Kidney tubule cell (primary cell): Measurements from ENCODE around the gene LTF.
"Not testable (repeated sequence)": the region's sequence is repeated elsewhere in the genome, so short reads cannot be mapped to it uniquely, and the experiment has no call there.

Source experiments
- DNase-seq: peaks from one replicate; pipeline ENCODE4 v3.0.0-alpha.2; 2018; ENCODE audit warnings: low spot score

The LTF gene

GRCh38 chr3:46440531-46441294 lies 24.0 kb downstream of the LTF start:
- DNase-seq = peak; percentile 56

- DNase-seq = no peak
These were observed 25.9 kb downstream of the LTF start for GRCh38 chr3:46438831-46439230.

- no peak for DNase-seq
These were observed 29.5 kb downstream of the LTF start for GRCh38 chr3:46435081-46435726.

GRCh38 chr3:46433841-46434240 lies 30.9 kb downstream of the LTF start:
- no peak for DNase-seq

- DNase-seq = not testable (repeated sequence)
These were observed 31.6 kb downstream of the LTF start for GRCh38 chr3:46433118-46433517.

GRCh38 chr3:46431905-46432304 lies 32.8 kb downstream of the LTF start:
- not testable (repeated sequence) for DNase-seq

GRCh38 chr3:46430879-46431278 lies 33.8 kb downstream of the LTF start:
- DNase-seq = not testable (repeated sequence)

GRCh38 chr3:46429671-46430070 lies 35.0 kb downstream of the LTF start:
- no peak for DNase-seq

GRCh38 chr3:46429250-46429649 lies 35.5 kb downstream of the LTF start:
- DNase-seq = no peak

GRCh38 chr3:46427916-46428833 lies 36.5 kb downstream of the LTF start:
- DNase-seq = no peak

GRCh38 chr3:46427404-46427803 lies 37.3 kb downstream of the LTF start:
- not testable (repeated sequence) for DNase-seq

GRCh38 chr3:46426476-46426875 lies 38.2 kb downstream of the LTF start:
- DNase-seq = peak; percentile 22

GRCh38 chr3:46423588-46423987 lies 41.1 kb downstream of the LTF start:
- DNase-seq = peak; percentile 85

GRCh38 chr3:46422617-46423016 lies 42.1 kb downstream of the LTF start:
- DNase-seq = peak; percentile 52

- no peak for DNase-seq
These were observed 43.8 kb downstream of the LTF start for GRCh38 chr3:46420931-46421330.

GRCh38 chr3:46419816-46420215 lies 44.9 kb downstream of the LTF start:
- DNase-seq = no peak

- no peak for DNase-seq
These were observed 46.7 kb downstream of the LTF start for GRCh38 chr3:46417841-46418611.

GRCh38 chr3:46416811-46417510 lies 47.7 kb downstream of the LTF start:
- no peak for DNase-seq

- no peak for DNase-seq
These were observed 48.4 kb downstream of the LTF start for GRCh38 chr3:46416125-46416810.

- no peak for DNase-seq
These were observed 50.0 kb downstream of the LTF start for GRCh38 chr3:46414739-46415138.

GRCh38 chr3:46413951-46414350 lies 50.8 kb downstream of the LTF start:
- DNase-seq = no peak
